GM23338 (cell line): Measurements from ENCODE around the gene SUCNR1. TPM values are rescaled to one million over a fixed set of nuclear protein-coding genes. Genes with fewer than 3 reads are reported as not detected.

ENCODE experiments used
- ATAC-seq: fragments of 200-7000 bp; cut with Tn5 transposase; 3 replicates; pipeline ENCODE4 v1.9.1; 2020
- DNase-seq: peaks from one replicate; pipeline ENCODE4 v3.0.0-alpha.2; 2015; ENCODE audit warnings: low spot score
- H2AFZ ChIP-seq: fragments of 200-600 bp; sonication (generic); 2 replicates; pipeline ENCODE4 v1.8.0; 2016; ENCODE audit warnings: antibody characterized with exemption, mild to moderate bottlenecking, moderate library complexity
- H3F3A ChIP-seq: fragments of 200-600 bp; sonication (generic); replicated peaks from 2 replicates; pipeline ENCODE4 v1.8.0; 2017; ENCODE audit warnings: antibody characterized with exemption, mixed run types, low read depth
- H3K27ac ChIP-seq: fragments of 200-600 bp; sonication (generic); 2 replicates; pipeline ENCODE4 v1.6.1; 2016; ENCODE audit warnings: low read depth
- H3K27me3 ChIP-seq: fragments of 200-600 bp; sonication (generic); 2 replicates; pipeline ENCODE4 v1.8.0; 2016; ENCODE audit warnings: mild to moderate bottlenecking, mixed run types, moderate library complexity; ENCODE audit not compliant: insufficient read depth
- H3K36me3 ChIP-seq: fragments of 200-600 bp; sonication (generic); 2 replicates; pipeline ENCODE4 v1.8.0; 2016; ENCODE audit warnings: mild to moderate bottlenecking; ENCODE audit not compliant: insufficient read depth
- H3K4me1 ChIP-seq: fragments of 200-600 bp; sonication (generic); 2 replicates; pipeline ENCODE4 v1.8.0; 2016; ENCODE audit warnings: mild to moderate bottlenecking, moderate library complexity; ENCODE audit not compliant: insufficient read depth
- H3K4me2 ChIP-seq: fragments of 200-600 bp; sonication (generic); 2 replicates; pipeline ENCODE4 v1.7.1; 2017; ENCODE audit warnings: mixed run types
- H3K4me3 ChIP-seq: fragments of 200-600 bp; sonication (generic); 2 replicates; pipeline ENCODE4 v1.6.1; 2016; ENCODE audit warnings: mixed run types
- H3K79me2 ChIP-seq: fragments of 200-600 bp; sonication (generic); replicated peaks from 2 replicates; pipeline ENCODE4 v1.8.0; 2017; ENCODE audit warnings: mild to moderate bottlenecking; ENCODE audit not compliant: insufficient read depth
- H3K9me2 ChIP-seq: fragments of 200-600 bp; sonication (generic); 2 replicates; pipeline ENCODE4 v1.8.0; 2017; ENCODE audit not compliant: insufficient read depth
- H4K20me1 ChIP-seq: fragments of 200-600 bp; sonication (generic); replicated peaks from 2 replicates; pipeline ENCODE4 v1.8.0; 2017; ENCODE audit warnings: mild to moderate bottlenecking; ENCODE audit not compliant: insufficient read depth
- H3K27ac Mint-ChIP-seq: 2 replicates; pipeline ENCODE4 v1.8.0; 2020; ENCODE audit warnings: inconsistent platforms, mild to moderate bottlenecking, moderate library complexity, mixed read lengths
- H3K27me3 Mint-ChIP-seq: 3 replicates; pipeline ENCODE4 v1.8.0; 2022; ENCODE audit warnings: low read depth, mild to moderate bottlenecking, moderate library complexity, mixed read lengths, inconsistent platforms; ENCODE audit not compliant: insufficient read depth, poor library complexity
- H3K36me3 Mint-ChIP-seq: 3 replicates; pipeline ENCODE4 v1.8.0; 2021; ENCODE audit warnings: low read depth, mild to moderate bottlenecking, inconsistent platforms, moderate library complexity, mixed read lengths
- H3K4me1 Mint-ChIP-seq: 3 replicates; pipeline ENCODE4 v1.8.0; 2020; ENCODE audit warnings: mild to moderate bottlenecking, inconsistent platforms, mixed read lengths
- H3K4me3 Mint-ChIP-seq: 3 replicates; pipeline ENCODE4 v1.8.0; 2021; ENCODE audit warnings: moderate library complexity, mild to moderate bottlenecking, inconsistent platforms, mixed read lengths
- H3K9me3 Mint-ChIP-seq: 3 replicates; pipeline ENCODE4 v1.8.0; 2020; ENCODE audit warnings: moderate library complexity, mild to moderate bottlenecking, inconsistent platforms, mixed read lengths
- CREB1 ChIP-seq: fragments of 250-450 bp; sonication (Bioruptor Pico); IDR thresholded peaks from 2 replicates; pipeline ENCODE4 v1.5.0; 2020; ENCODE audit warnings: low read depth, mild to moderate bottlenecking, moderate library complexity
- CTCF ChIP-seq, 2 experiments: fragments of 200-600 bp in 1 of 2; sonication (generic) in 1 of 2; conservative IDR thresholded peaks; 2 replicates each; pipeline versions ENCODE4 v1.5.1 to v1.6.1; 2016 to 2017; ENCODE audit warnings: antibody characterized with exemption in 2 of 2, low read depth in 2 of 2, mild to moderate bottlenecking in 2 of 2, moderate library complexity in 1 of 2
- ETS1 ChIP-seq: IDR thresholded peaks from 2 replicates; pipeline ENCODE4 v1.6.1; 2016; ENCODE audit warnings: antibody characterized with exemption
- EZH2 ChIP-seq: fragments of 200-600 bp; sonication (generic); IDR thresholded peaks from one replicate; pipeline ENCODE4 v1.8.0; 2017; ENCODE audit warnings: antibody characterized with exemption, mild to moderate bottlenecking, low read depth; ENCODE audit not compliant: unreplicated experiment
- EZH2phosphoT487 ChIP-seq: fragments of 200-600 bp; sonication (generic); IDR thresholded peaks from one replicate; pipeline ENCODE4 v1.8.1; 2018; ENCODE audit warnings: antibody characterized with exemption; ENCODE audit not compliant: unreplicated experiment
- JUNB ChIP-seq: IDR thresholded peaks from one replicate; pipeline ENCODE4 v1.6.1; 2016; ENCODE audit warnings: antibody characterized with exemption; ENCODE audit not compliant: unreplicated experiment
- NANOG ChIP-seq: IDR thresholded peaks from 2 replicates; pipeline ENCODE4 v1.6.1; 2016; ENCODE audit warnings: antibody characterized with exemption, borderline replicate concordance
- POLR2AphosphoS5 ChIP-seq: IDR thresholded peaks from 2 replicates; pipeline ENCODE4 v1.6.1; 2016; ENCODE audit warnings: antibody characterized with exemption, low read depth
- REST ChIP-seq: IDR thresholded peaks from one replicate; pipeline ENCODE4 v1.6.1; 2018; ENCODE audit warnings: antibody characterized with exemption; ENCODE audit not compliant: unreplicated experiment
- STAT1 ChIP-seq: IDR thresholded peaks from one replicate; pipeline ENCODE4 v1.6.1; 2016; ENCODE audit warnings: antibody characterized with exemption; ENCODE audit not compliant: unreplicated experiment
- ZNF114 ChIP-seq: fragments of 250-450 bp; sonication (Bioruptor Pico); IDR thresholded peaks from 2 replicates; pipeline ENCODE4 v1.5.0; 2020; ENCODE audit warnings: mild to moderate bottlenecking, moderate library complexity
- ZNF331 ChIP-seq: fragments of 250-450 bp; sonication (Bioruptor Pico); IDR thresholded peaks from 2 replicates; pipeline ENCODE4 v1.5.0; 2020; ENCODE audit warnings: low read depth, mild to moderate bottlenecking, moderate library complexity
- ZNF462 ChIP-seq: fragments of 250-450 bp; sonication (Bioruptor Pico); IDR thresholded peaks from 2 replicates; pipeline ENCODE4 v1.5.0; 2020; ENCODE audit warnings: mild to moderate bottlenecking, moderate library complexity
- polyA plus RNA-seq: library from polyadenylated mRNA; unstranded; fragments of >200 nt; fragmentation: Nextera tagmentation; extraction: Ambion mirVana; gene quantifications from 2 replicates; pipeline ENCODE4 v1.2.1, GENCODE V29; 2016
- total RNA-seq: library from RNA; depleted of rRNA; stranded (reverse); fragments of >200 nt; shearing (Covaris generic); gene quantifications from 2 replicates; pipeline ENCODE4 v1.2.3, GENCODE V29; 2014

Gene SUCNR1
- total and polyA plus RNA-seq, 2 experiments from 2014 or later, result not detected

GRCh38 chr3:151908399-151908798 lies 35.0 kb downstream of the SUCNR1 start (continued):
- no peak for TF ChIP-seq CREB1

- DNase-seq, result no peak
- H3K27me3 ChIP-seq, result no peaks in the 10 kb centered on the region
- no peaks in the 10 kb centered on the region for H3K79me2 ChIP-seq
- H3K9me2 ChIP-seq, result peaks cover 4% of the 10 kb centered on the region; the same call in 1 of the 2 replicates
- Mint-ChIP-seq H3K36me3 (no peaks in the 10 kb centered on the region), H3K27me3 (no peaks in the 10 kb centered on the region), H3K4me3 (no peak overlapping the region), H3K4me1 (no peaks in the 10 kb centered on the region), H3K27ac (no peak overlapping the region), H3K9me3 (no peaks in the 10 kb centered on the region)
- H3K4me2 ChIP-seq, result no peak overlapping the region
- TF ChIP-seq CREB1 (no peak), POLR2AphosphoS5 (no peak), ZNF114 (CRISPR knock-in tag) (no peak), NANOG (no peak), EZH2phosphoT487 (no peak), JUNB (no peak), REST (no peak), EZH2 (no peak), ZNF331 (CRISPR knock-in tag) (no peak), ETS1 (no peak), CTCF (conservative IDR thresholded peaks at IDR 0.05; ENCODE audit: low read depth in 2 of 2) (no peak), ZNF462 (CRISPR knock-in tag) (no peak), STAT1 (no peak)
- no peak overlapping the region for H3K4me3 ChIP-seq
- no peaks in the 10 kb centered on the region for H3F3A ChIP-seq
- H3K27ac ChIP-seq, result no peak overlapping the region
- H3K36me3 ChIP-seq, result no peaks in the 10 kb centered on the region
- no peak for ATAC-seq
- no peak overlapping the region for H2AFZ ChIP-seq
- no peaks in the 10 kb centered on the region for H3K4me1 ChIP-seq
- H4K20me1 ChIP-seq, result no peaks in the 10 kb centered on the region
Measured at GRCh38 chr3:151909681-151910405, 36.4 kb downstream of the SUCNR1 start.
